IPS-18c (cell line): ENCODE measurements around the gene GPR152.
"Not testable (repeated sequence)": the region's sequence is repeated elsewhere in the genome, so short reads cannot be mapped to it uniquely, and the experiment has no call there.

Experiments
- H3K4me3 ChIP-seq: 2 replicates; pipeline ENCODE4 v1.7.0; 2013; ENCODE audit warnings: low read depth, mild to moderate bottlenecking, low read length, moderate library complexity; ENCODE audit not compliant: insufficient read depth
- H3K9me3 ChIP-seq: one replicate; pipeline ENCODE4 v1.6.1; 2013; ENCODE audit warnings: mild to moderate bottlenecking, low read length, moderate library complexity; ENCODE audit not compliant: control insufficient read depth, insufficient read depth

Gene GPR152

GRCh38 chr11:67469508-67469811, 16.9 kb upstream of the GPR152 start:
- Histone ChIP-seq H3K4me3 (peak overlapping the region; percentile 36; the same call in 1 of the 2 replicates), H3K9me3 (no peaks in the 10 kb centered on the region)

DNA sequence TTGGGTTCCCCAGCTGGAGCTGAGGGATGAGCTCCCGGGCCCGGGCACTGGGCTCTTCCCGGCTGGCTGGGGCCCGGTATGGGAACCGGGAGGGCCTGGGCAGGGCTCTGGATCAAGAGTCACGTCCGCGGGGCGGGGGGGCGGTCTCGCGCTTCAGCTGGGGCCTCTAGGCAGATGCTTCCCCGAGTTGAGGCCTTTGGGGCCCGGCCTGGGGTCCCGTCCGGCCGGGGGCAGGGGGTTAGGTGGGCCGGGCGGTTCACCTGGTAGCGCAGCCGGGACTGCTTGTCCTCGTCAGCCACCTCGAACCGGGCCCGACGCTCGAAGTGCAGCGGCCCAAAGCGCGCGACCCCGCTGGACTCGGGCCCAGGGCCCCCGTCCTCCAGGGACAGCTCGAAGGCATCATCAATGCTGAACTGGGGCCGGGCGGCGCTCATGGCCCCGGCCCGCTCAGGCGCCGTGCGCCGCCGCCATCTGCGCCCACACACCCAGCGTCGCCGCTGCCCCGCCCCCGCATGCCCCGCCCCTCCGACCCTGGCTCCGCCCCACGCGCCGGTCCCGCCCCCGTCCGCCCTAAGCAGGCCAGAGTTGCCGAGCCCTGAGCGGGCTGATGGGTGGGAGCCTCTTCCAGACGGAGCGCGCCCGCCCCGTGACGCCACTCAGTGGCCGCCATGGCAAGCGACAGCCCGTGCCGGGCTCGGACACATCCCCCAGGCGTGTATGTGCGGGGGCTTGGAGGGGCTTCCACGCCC, 16.4 kb upstream of the GPR152 start, which contains the start of gene TMEM134:
TSS of gene TMEM134 (minus strand) at position 493 of the 749 bp plus-strand sequence. CDS start at position 434, 59 bp downstream.
- Histone ChIP-seq H3K9me3 (no peaks in the 10 kb centered on the region), H3K4me3 (peak within 1 kb of the TSS; percentile 81)

GRCh38 chr11:67468456-67468758, 15.9 kb upstream of the GPR152 start:
- Histone ChIP-seq H3K9me3 (no peaks in the 10 kb centered on the region), H3K4me3 (peak overlapping the region; percentile 81)

DNA sequence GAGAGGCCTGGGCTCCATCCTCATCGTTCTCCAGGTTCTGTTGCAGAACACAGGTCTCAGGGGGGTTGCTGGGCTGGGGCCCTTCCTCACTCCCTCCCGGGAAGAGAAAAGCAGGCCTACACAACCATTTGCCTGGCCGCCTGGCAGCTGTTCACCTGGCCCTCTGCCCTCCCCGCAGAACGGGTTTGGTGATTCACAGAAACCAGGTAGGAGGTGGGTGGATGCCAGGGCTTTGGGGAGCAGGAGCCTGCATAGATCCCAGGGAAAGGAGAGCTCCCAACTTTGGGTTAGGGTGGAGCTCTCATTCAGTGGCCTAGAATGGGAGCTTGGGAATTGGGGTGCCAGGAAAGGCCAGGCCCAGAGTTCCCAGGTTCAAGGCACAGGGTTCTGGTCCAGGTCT, 15.5 kb upstream of the GPR152 start:
- Histone ChIP-seq H3K4me3 (peak overlapping the region; percentile 81), H3K9me3 (no peaks in the 10 kb centered on the region)

DNA sequence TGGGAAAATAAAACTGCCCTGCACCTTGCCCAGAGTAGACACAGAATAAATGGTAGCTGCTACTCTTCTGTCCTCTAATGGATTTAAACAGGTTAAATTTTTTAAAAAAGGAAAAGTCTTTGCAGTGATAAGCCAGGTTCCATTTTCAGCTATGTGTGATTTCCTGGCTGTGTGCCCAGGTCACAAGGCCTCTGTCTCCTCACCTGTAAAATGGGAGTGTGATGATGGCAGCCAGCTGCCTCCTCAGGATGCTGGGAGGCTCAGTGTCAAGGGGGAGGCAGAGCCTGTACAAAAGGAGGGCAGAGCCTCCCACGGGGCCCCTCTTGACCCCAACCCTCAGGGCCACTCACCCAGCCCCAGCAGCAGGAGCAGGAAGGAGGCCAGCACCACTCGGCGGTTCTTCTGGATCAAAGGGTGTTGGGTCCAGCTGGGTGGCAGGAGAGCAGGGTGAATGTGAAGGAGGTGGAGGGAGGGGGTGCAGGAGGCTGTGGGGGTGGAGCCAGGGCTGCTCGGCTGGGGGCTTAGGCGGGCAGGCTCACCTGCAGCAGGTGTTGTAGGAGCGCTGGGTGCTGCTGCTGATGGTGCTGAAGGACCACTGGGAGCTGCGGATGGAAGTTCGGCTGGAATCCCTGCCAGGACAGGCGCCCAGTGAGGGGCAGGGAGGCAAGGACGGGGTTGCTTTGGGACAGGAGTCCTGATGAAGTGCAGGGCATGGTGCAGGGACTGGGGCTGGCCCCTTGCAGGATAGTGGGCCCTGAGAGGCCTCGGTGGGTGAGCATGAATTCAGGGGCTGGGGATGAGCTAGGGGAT, 14.6 kb upstream of the GPR152 start:
- Histone ChIP-seq H3K4me3 (no peak overlapping the region), H3K9me3 (no peaks in the 10 kb centered on the region)

- H3K9me3 ChIP-seq: no peaks in the 10 kb centered on the region
- no peak overlapping the region for H3K4me3 ChIP-seq
Measured at GRCh38 chr11:67466367-67466766, 13.8 kb upstream of the GPR152 start.

GRCh38 chr11:67465530-67465929, 13.0 kb upstream of the GPR152 start:
- peak overlapping the region; percentile 76; the same call in 1 of the 2 replicates for H3K4me3 ChIP-seq
- not testable (repeated sequence) for H3K9me3 ChIP-seq

DNA sequence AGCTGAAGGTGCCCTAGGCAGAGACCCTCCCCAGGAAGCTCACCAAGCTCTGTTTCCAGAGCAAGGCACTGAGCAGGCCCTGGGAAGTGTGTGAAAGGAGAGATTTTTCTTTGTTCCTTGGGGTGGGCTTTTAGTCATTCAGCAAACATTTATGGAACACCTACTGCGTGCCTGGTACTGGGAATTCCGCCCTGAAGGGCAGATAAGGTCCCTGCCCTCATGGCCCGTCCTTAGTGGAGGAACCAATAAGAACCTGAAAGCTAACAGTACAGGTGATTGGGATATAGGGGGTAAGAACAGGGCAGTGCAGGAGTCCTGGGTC, 12.6 kb upstream of the GPR152 start:
- H3K9me3 ChIP-seq: no peaks in the 10 kb centered on the region
- H3K4me3 ChIP-seq: peak overlapping the region; percentile 76

GRCh38 chr11:67464411-67465188, 12.1 kb upstream of the GPR152 start:
- no peaks in the 10 kb centered on the region for H3K9me3 ChIP-seq
- H3K4me3 ChIP-seq: peak overlapping the region; percentile 76

- H3K4me3 ChIP-seq: peak overlapping the region; percentile 38; the same call in 1 of the 2 replicates
- H3K9me3 ChIP-seq: no peaks in the 10 kb centered on the region
Measured at GRCh38 chr11:67463680-67464410, 11.3 kb upstream of the GPR152 start.

GRCh38 chr11:67463186-67463585, 10.7 kb upstream of the GPR152 start:
- H3K9me3 ChIP-seq: no peaks in the 10 kb centered on the region
- H3K4me3 ChIP-seq: no peak overlapping the region

DNA sequence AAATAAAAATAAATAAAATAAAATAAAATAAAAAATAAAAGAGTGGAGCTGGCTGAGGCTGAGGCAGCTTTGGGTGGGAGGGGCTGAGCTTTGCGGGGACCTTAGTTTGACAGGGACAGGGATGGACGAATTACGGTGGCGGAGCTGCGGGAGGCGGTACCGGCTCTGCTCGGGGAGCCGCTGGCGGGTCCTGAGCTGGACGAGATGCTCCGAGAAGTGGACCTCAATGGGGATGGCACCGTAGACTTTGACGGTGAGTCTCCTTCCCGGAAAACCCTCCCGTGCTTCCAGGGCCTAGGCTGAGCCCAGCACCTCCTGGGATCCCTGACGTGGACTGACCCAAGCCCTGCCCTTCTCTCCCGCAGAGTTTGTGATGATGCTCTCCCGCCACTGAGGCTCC, 5.7 kb upstream of the GPR152 start:
- Histone ChIP-seq H3K9me3 (no peaks in the 10 kb centered on the region), H3K4me3 (no peak overlapping the region)

DNA sequence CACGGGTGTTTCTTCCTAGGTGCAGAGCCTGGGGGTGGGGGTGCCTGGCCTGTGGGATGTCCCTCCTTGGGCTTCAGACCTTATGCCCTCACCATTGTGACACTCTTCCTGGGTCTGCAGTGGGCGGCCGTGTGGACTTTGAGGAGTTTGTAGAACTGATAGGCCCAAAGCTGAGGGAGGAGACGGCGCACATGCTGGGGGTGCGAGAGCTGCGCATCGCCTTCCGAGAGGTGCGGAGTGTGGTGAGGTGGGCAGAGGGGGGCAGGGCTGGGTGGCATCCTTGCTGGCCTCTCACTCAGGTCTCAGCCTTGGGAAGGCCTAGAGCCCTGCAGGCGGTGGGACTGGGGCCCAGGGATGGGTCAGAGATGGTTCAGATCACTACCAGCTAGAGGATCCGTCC, 4.9 kb upstream of the GPR152 start:
- Histone ChIP-seq H3K9me3 (no peaks in the 10 kb centered on the region), H3K4me3 (no peak overlapping the region)

DNA sequence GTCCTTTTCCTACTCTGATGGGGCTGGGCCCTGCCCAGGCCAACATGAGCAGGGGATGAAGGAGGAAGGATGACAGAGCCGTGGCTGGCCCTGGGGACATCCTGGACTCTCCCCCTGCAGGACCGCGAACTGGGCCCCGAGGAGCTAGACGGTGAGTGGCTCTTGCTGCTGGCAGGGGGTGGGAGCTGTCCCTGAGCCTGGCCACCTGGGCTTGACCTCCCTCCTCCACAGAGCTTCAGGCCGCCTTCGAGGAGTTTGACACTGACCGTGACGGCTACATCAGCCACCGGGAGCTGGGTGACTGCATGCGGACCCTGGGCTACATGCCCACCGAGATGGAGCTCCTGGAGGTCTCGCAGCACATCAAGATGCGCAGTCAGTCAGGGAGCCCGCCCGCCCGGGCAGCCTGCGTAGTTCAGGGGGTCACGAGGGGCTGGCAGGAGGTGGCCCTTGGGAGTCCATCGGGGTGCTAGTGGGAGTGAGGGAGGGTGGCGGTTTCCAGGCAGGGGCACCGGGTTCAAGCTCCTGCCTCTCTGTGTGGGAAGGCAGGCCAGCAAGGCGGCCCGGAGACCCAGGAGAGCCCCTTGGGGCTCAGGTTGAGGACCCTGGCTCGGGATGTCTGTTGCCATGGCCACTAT, 3.7 kb upstream of the GPR152 start:
- Histone ChIP-seq H3K9me3 (no peaks in the 10 kb centered on the region), H3K4me3 (no peak overlapping the region)

- H3K4me3 ChIP-seq: no peak within 1 kb of the TSS
Measured at GRCh38 chr11:67455054-67455453, 2.5 kb upstream of the GPR152 start, which contains the start of gene CABP4. TSS of gene CABP4 (plus strand) at chr11:67455354. CDS start at chr11:67455424, 70 bp downstream.

DNA sequence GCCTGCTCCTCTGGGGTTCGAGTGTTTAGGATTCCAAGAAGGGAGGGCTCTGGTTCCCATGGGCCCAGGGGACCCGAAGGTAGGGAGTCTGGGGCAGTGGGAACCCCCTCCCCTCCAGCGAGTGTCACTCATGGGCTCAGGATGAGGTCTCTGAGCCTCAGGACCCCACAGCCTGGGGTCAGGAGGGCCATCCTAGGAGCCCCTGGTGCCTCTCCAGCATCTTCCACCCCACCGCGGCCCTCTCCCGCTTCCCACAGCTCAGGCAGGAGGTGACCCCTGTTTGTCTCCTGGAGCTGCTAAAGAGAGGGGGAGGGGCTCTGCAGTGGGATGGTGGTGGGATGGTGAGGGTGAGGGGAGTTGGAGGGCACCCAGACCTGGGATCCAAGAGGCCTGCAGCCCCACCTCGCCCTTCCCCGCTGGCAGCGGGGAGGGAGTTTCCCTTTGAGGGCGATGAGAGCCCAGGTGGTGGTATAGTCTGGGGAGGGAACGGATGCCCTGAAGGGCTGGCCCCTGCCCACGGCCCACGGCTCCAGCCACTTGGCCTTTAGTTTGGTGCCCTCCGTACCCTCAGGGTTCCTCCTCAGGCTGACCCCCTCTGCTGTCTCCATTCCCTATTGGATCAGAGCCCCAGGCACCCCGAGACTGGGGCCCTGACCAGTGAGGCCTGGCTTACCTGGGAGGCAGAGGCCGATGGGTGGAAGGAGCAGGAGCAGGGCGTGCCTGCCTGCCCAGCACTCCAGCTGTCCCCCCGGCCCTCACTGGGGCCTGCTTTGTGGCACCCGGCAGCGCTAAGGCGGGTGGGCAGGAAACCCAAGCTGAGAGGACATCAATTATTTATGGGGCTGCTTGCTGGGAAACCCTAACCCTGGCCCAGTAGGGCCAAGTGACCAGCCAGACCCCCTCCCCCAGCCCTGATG, 1.5 kb upstream of the GPR152 start:
- no peaks in the 10 kb centered on the region for H3K9me3 ChIP-seq
- H3K4me3 ChIP-seq: no peak overlapping the region

More at GRCh38 chr11:67455054-67455453, 2.5 kb upstream of the GPR152 start, which contains the start of gene CABP4:
- H3K9me3 ChIP-seq: no peaks in the 10 kb centered on the region
